ENCODE results near the gene COL4A4. TPM values are rescaled to one million over a fixed set of nuclear protein-coding genes. Genes with fewer than 3 reads are reported as not detected.

The COL4A4 gene
- total and polyA plus RNA-seq, 7 experiments from 2014 or later = 0.08 to 0.39 (median 0.19) TPM; not detected in 3

GRCh38 chr2:227194219-227194618, 30.2 kb upstream of the COL4A4 start:
- no peaks in the 10 kb centered on the region for H3K36me3 Mint-ChIP-seq
- Histone ChIP-seq H3K4me1 (ENCODE audit: control insufficient read depth in 2 of 2, insufficient read depth in 2 of 2, low read length in 2 of 2) (no peaks in the 10 kb centered on the region), H3K9me3 (ENCODE audit: control insufficient read depth in 2 of 3, low read length in 3 of 3) (no peaks in the 10 kb centered on the region), H3K36me3 (ENCODE audit: control insufficient read depth in 2 of 3, insufficient read depth in 3 of 3, low read length in 3 of 3) (no peaks in the 10 kb centered on the region), H3K27me3 (ENCODE audit: control insufficient read depth in 2 of 2, insufficient read depth in 2 of 2, low read length in 2 of 2) (no peaks in the 10 kb centered on the region), H3K27ac (ENCODE audit: low read depth, low read length) (no peak overlapping the region), H3K4me3 (ENCODE audit: low read length) (no peak overlapping the region)
- H3K4me1 Mint-ChIP-seq = no peaks in the 10 kb centered on the region
- peaks cover 5 to 27% (median 19%) of the 10 kb centered on the region in 5 donors for H3K27me3 Mint-ChIP-seq
- ATAC-seq = no peak
- H3K9me3 Mint-ChIP-seq = peaks cover 0 to 1% (median 0%) of the 10 kb centered on the region in 11 donors
- POLR2A ChIA-PET = no interaction called here
- H3K27ac Mint-ChIP-seq = no peak overlapping the region
- CTCF ChIA-PET = no interaction called here
- no peak for DNase-seq
- intact Hi-C loops (cut with micrococcal nuclease) = no loop called here
- no peak overlapping the region for H3K4me3 Mint-ChIP-seq

GRCh38 chr2:227192491-227192890, 28.5 kb upstream of the COL4A4 start:
- ChIA-PET CTCF (no interaction called here), POLR2A (no interaction called here)
- H3K4me1 Mint-ChIP-seq = no peaks in the 10 kb centered on the region
- ATAC-seq = no peak
- H3K4me1 ChIP-seq (ENCODE audit: control insufficient read depth in 2 of 2, insufficient read depth in 2 of 2, low read length in 2 of 2) = no peaks in the 10 kb centered on the region
- H3K27ac Mint-ChIP-seq = no peak overlapping the region
- no peaks in the 10 kb centered on the region for H3K9me3 ChIP-seq (ENCODE audit: control insufficient read depth in 2 of 3, low read length in 3 of 3)
- peaks cover 12 to 33% (median 21%) of the 10 kb centered on the region in 5 donors for H3K27me3 Mint-ChIP-seq
- DNase-seq = no peak
- no peaks in the 10 kb centered on the region for H3K36me3 ChIP-seq (ENCODE audit: control insufficient read depth in 2 of 3, insufficient read depth in 3 of 3, low read length in 3 of 3)
- H3K36me3 Mint-ChIP-seq = no peaks in the 10 kb centered on the region
- no peak overlapping the region for H3K4me3 ChIP-seq (ENCODE audit: low read length)
- intact Hi-C loops (cut with micrococcal nuclease) = no loop called here
- H3K4me3 Mint-ChIP-seq = no peak overlapping the region
- peaks cover 0 to 2% (median 0%) of the 10 kb centered on the region in 11 donors for H3K9me3 Mint-ChIP-seq
- H3K27me3 ChIP-seq (ENCODE audit: control insufficient read depth in 2 of 2, insufficient read depth in 2 of 2, low read length in 2 of 2) = no peaks in the 10 kb centered on the region
- no peak overlapping the region for H3K27ac ChIP-seq (ENCODE audit: low read depth, low read length)

- POLR2A ChIA-PET = no interaction called here
- no peaks in the 10 kb centered on the region for H3K4me1 Mint-ChIP-seq
- no peak overlapping the region for H3K27ac ChIP-seq (ENCODE audit: low read depth, low read length)
- no peaks in the 10 kb centered on the region for H3K4me1 ChIP-seq (ENCODE audit: control insufficient read depth in 2 of 2, insufficient read depth in 2 of 2, low read length in 2 of 2)
- H3K27ac Mint-ChIP-seq = no peak overlapping the region
- H3K36me3 Mint-ChIP-seq = no peaks in the 10 kb centered on the region
- peaks cover 15 to 43% (median 31%) of the 10 kb centered on the region in 5 donors for H3K27me3 Mint-ChIP-seq
- no peak overlapping the region for H3K4me3 Mint-ChIP-seq
- H3K9me3 Mint-ChIP-seq = peaks cover 0 to 2% (median 0%) of the 10 kb centered on the region in 11 donors
- CTCF ChIA-PET = no interaction called here
- no peak for DNase-seq
- H3K36me3 ChIP-seq (ENCODE audit: control insufficient read depth in 2 of 3, insufficient read depth in 3 of 3, low read length in 3 of 3) = no peaks in the 10 kb centered on the region
- intact Hi-C loops (cut with micrococcal nuclease) = no loop called here
- no peaks in the 10 kb centered on the region for H3K27me3 ChIP-seq (ENCODE audit: control insufficient read depth in 2 of 2, insufficient read depth in 2 of 2, low read length in 2 of 2)
- no peak for ATAC-seq
- H3K4me3 ChIP-seq (ENCODE audit: low read length) = no peak overlapping the region
- H3K9me3 ChIP-seq (ENCODE audit: control insufficient read depth in 2 of 3, low read length in 3 of 3) = no peaks in the 10 kb centered on the region
Measured at GRCh38 chr2:227191367-227191766, 27.4 kb upstream of the COL4A4 start.

GRCh38 chr2:227188292-227188691, 24.3 kb upstream of the COL4A4 start:
- Mint-ChIP-seq H3K36me3 (no peaks in the 10 kb centered on the region), H3K9me3 (peaks cover 0 to 3% (median 0%) of the 10 kb centered on the region in 11 donors), H3K27ac (no peak overlapping the region), H3K4me1 (no peaks in the 10 kb centered on the region), H3K4me3 (no peak overlapping the region), H3K27me3 (peaks cover 18 to 47% (median 38%) of the 10 kb centered on the region in 5 donors)
- no peak for DNase-seq
- CTCF ChIA-PET = no interaction called here
- Histone ChIP-seq H3K36me3 (ENCODE audit: control insufficient read depth in 2 of 3, insufficient read depth in 3 of 3, low read length in 3 of 3) (no peaks in the 10 kb centered on the region), H3K27me3 (ENCODE audit: control insufficient read depth in 2 of 2, insufficient read depth in 2 of 2, low read length in 2 of 2) (no peaks in the 10 kb centered on the region), H3K4me1 (ENCODE audit: control insufficient read depth in 2 of 2, insufficient read depth in 2 of 2, low read length in 2 of 2) (no peaks in the 10 kb centered on the region), H3K4me3 (ENCODE audit: low read length) (no peak overlapping the region), H3K27ac (ENCODE audit: low read depth, low read length) (no peak overlapping the region), H3K9me3 (ENCODE audit: control insufficient read depth in 2 of 3, low read length in 3 of 3) (no peaks in the 10 kb centered on the region)
- intact Hi-C loops (cut with micrococcal nuclease) = no loop called here
- no peak for ATAC-seq
- POLR2A ChIA-PET = no interaction called here

- Histone ChIP-seq H3K4me1 (ENCODE audit: control insufficient read depth in 2 of 2, insufficient read depth in 2 of 2, low read length in 2 of 2) (no peaks in the 10 kb centered on the region), H3K27me3 (ENCODE audit: control insufficient read depth in 2 of 2, insufficient read depth in 2 of 2, low read length in 2 of 2) (no peaks in the 10 kb centered on the region), H3K4me3 (ENCODE audit: low read length) (no peak overlapping the region), H3K27ac (ENCODE audit: low read depth, low read length) (no peak overlapping the region), H3K9me3 (ENCODE audit: control insufficient read depth in 2 of 3, low read length in 3 of 3) (no peaks in the 10 kb centered on the region), H3K36me3 (ENCODE audit: control insufficient read depth in 2 of 3, insufficient read depth in 3 of 3, low read length in 3 of 3) (no peaks in the 10 kb centered on the region)
- peaks cover 0 to 3% (median 0%) of the 10 kb centered on the region in 11 donors for H3K9me3 Mint-ChIP-seq
- H3K36me3 Mint-ChIP-seq = no peaks in the 10 kb centered on the region
- no peak overlapping the region for H3K4me3 Mint-ChIP-seq
- no peak overlapping the region for H3K27ac Mint-ChIP-seq
- intact Hi-C loops (cut with micrococcal nuclease) = no loop called here
- ATAC-seq (no peak), DNase-seq (no peak)
- peaks cover 19 to 46% (median 38%) of the 10 kb centered on the region in 5 donors for H3K27me3 Mint-ChIP-seq
- H3K4me1 Mint-ChIP-seq = no peaks in the 10 kb centered on the region
- ChIA-PET POLR2A (no interaction called here), CTCF (no interaction called here)
Measured at GRCh38 chr2:227186751-227187150, 22.7 kb upstream of the COL4A4 start.

- intact Hi-C loops (cut with micrococcal nuclease) = no loop called here
- H3K36me3 ChIP-seq (ENCODE audit: control insufficient read depth in 2 of 3, insufficient read depth in 3 of 3, low read length in 3 of 3) = no peaks in the 10 kb centered on the region
- POLR2A ChIA-PET = no interaction called here
Measured at GRCh38 chr2:227185615-227186232, 21.7 kb upstream of the COL4A4 start.

GRCh38 chr2:227183657-227184367, 19.8 kb upstream of the COL4A4 start:
- no peaks in the 10 kb centered on the region for H3K36me3 Mint-ChIP-seq
- peaks cover 0 to 3% (median 0%) of the 10 kb centered on the region in 11 donors for H3K9me3 Mint-ChIP-seq
- H3K4me1 Mint-ChIP-seq = no peaks in the 10 kb centered on the region
- intact Hi-C loops (cut with micrococcal nuclease) = no loop called here
- H3K4me3 Mint-ChIP-seq = no peak overlapping the region
- H3K27me3 ChIP-seq (ENCODE audit: control insufficient read depth in 2 of 2, insufficient read depth in 2 of 2, low read length in 2 of 2) = no peaks in the 10 kb centered on the region
- no peak overlapping the region for H3K4me3 ChIP-seq (ENCODE audit: low read length)
- ChIA-PET CTCF (no interaction called here), POLR2A (no interaction called here)
- H3K27me3 Mint-ChIP-seq = peaks cover 11 to 36% (median 18%) of the 10 kb centered on the region in 5 donors
- H3K27ac ChIP-seq (ENCODE audit: low read depth, low read length) = no peak overlapping the region
- H3K27ac Mint-ChIP-seq = no peak overlapping the region
- no peaks in the 10 kb centered on the region for H3K36me3 ChIP-seq (ENCODE audit: control insufficient read depth in 2 of 3, insufficient read depth in 3 of 3, low read length in 3 of 3)
- ATAC-seq (no peak), DNase-seq (no peak)
- no peaks in the 10 kb centered on the region for H3K9me3 ChIP-seq (ENCODE audit: control insufficient read depth in 2 of 3, low read length in 3 of 3)
- H3K4me1 ChIP-seq (ENCODE audit: control insufficient read depth in 2 of 2, insufficient read depth in 2 of 2, low read length in 2 of 2) = no peaks in the 10 kb centered on the region

More at GRCh38 chr2:227185615-227186232, 21.7 kb upstream of the COL4A4 start:
- Mint-ChIP-seq H3K27ac (no peak overlapping the region), H3K9me3 (peaks cover 0 to 3% (median 0%) of the 10 kb centered on the region in 11 donors), H3K4me1 (no peaks in the 10 kb centered on the region), H3K36me3 (no peaks in the 10 kb centered on the region), H3K4me3 (no peak overlapping the region), H3K27me3 (peaks cover 19 to 41% (median 30%) of the 10 kb centered on the region in 5 donors)
- CTCF ChIA-PET = no interaction called here
- DNase-seq = no peak
- Histone ChIP-seq H3K9me3 (ENCODE audit: control insufficient read depth in 2 of 3, low read length in 3 of 3) (no peaks in the 10 kb centered on the region), H3K27ac (ENCODE audit: low read depth, low read length) (no peak overlapping the region), H3K27me3 (ENCODE audit: control insufficient read depth in 2 of 2, insufficient read depth in 2 of 2, low read length in 2 of 2) (no peaks in the 10 kb centered on the region), H3K4me3 (ENCODE audit: low read length) (no peak overlapping the region), H3K4me1 (ENCODE audit: control insufficient read depth in 2 of 2, insufficient read depth in 2 of 2, low read length in 2 of 2) (no peaks in the 10 kb centered on the region)
- no peak for ATAC-seq
